ENCODE results near the gene C2CD5.
"Not testable (repeated sequence)": the region's sequence is repeated elsewhere in the genome, so short reads cannot be mapped to it uniquely, and the experiment has no call there.

C2CD5 gene

GRCh38 chr12:22474970-22475720 lies 69.2 kb downstream of the C2CD5 start:
- no peak for DNase-seq

GRCh38 chr12:22473212-22473611 lies 71.1 kb downstream of the C2CD5 start:
- DNase-seq = no peak

GRCh38 chr12:22467190-22467589 lies 77.2 kb downstream of the C2CD5 start:
- DNase-seq = no peak

GRCh38 chr12:22463306-22463705 lies 81.0 kb downstream of the C2CD5 start:
- no peak for DNase-seq

- no peak for DNase-seq
Observed at GRCh38 chr12:22461786-22462185, 82.6 kb downstream of the C2CD5 start.

- peak in 1 of 2 experiments; percentile 43 for DNase-seq
Observed at GRCh38 chr12:22459838-22460490, 84.4 kb downstream of the C2CD5 start.

GRCh38 chr12:22458298-22458937 lies 85.9 kb downstream of the C2CD5 start:
- DNase-seq = no peak

GRCh38 chr12:22457085-22457484 lies 87.3 kb downstream of the C2CD5 start:
- no peak for DNase-seq

- DNase-seq = no peak
Observed at GRCh38 chr12:22453511-22453910, 90.8 kb downstream of the C2CD5 start.

GRCh38 chr12:22447223-22447622 lies 97.1 kb downstream of the C2CD5 start:
- no peak for DNase-seq

GRCh38 chr12:22444317-22444665 lies 100.1 kb downstream of the C2CD5 start:
- not testable (repeated sequence) for DNase-seq

GRCh38 chr12:22443379-22444316 lies 100.7 kb downstream of the C2CD5 start:
- DNase-seq = peak; percentile 70 to 74

GRCh38 chr12:22437031-22437806 lies 107.1 kb downstream of the C2CD5 start:
- DNase-seq = no peak

GRCh38 chr12:22435583-22435982 lies 108.8 kb downstream of the C2CD5 start:
- no peak for DNase-seq

GRCh38 chr12:22431693-22432251 lies 112.6 kb downstream of the C2CD5 start:
- DNase-seq = no peak

- DNase-seq = no peak
Observed at GRCh38 chr12:22416801-22417200, 127.5 kb downstream of the C2CD5 start.

GRCh38 chr12:22415342-22416309 lies 128.7 kb downstream of the C2CD5 start:
- no peak for DNase-seq

- DNase-seq = no peak
Observed at GRCh38 chr12:22414742-22415141, 129.6 kb downstream of the C2CD5 start.

- DNase-seq = no peak
Observed at GRCh38 chr12:22413592-22413991, 130.8 kb downstream of the C2CD5 start.

GRCh38 chr12:22412581-22412980 lies 131.8 kb downstream of the C2CD5 start:
- no peak for DNase-seq

- no peak for DNase-seq
Observed at GRCh38 chr12:22410486-22410885, 133.9 kb downstream of the C2CD5 start.
